Measurements from ENCODE around the gene WWOX. TPM values are rescaled to one million over a fixed set of nuclear protein-coding genes. Genes with fewer than 3 reads are reported as not detected.

WWOX gene
- total RNA-seq, 1 experiment from 2014 or later = 15.6 TPM

- Histone ChIP-seq H2BK15ac (ENCODE audit: low read depth, low read length) (no peak overlapping the region), H2AFZ (ENCODE audit: low read length) (no peak overlapping the region), H3K56ac (ENCODE audit: insufficient read length, low read depth, low read length) (no peak overlapping the region), H3K23me2 (ENCODE audit: insufficient read length, low read depth, low read length, poor library complexity, severe bottlenecking) (no peaks in the 10 kb centered on the region), H4K5ac (ENCODE audit: insufficient read length, low read depth, low read length) (no peak overlapping the region), H3K14ac (ENCODE audit: insufficient read depth, low read length) (no peak overlapping the region), H3K79me2 (ENCODE audit: insufficient read depth, low read length) (no peaks in the 10 kb centered on the region), H3K18ac (ENCODE audit: insufficient read length, low read depth, low read length) (no peak overlapping the region), H2BK12ac (ENCODE audit: insufficient read length, low read depth, low read length) (no peak overlapping the region), H4K20me1 (ENCODE audit: control insufficient read depth, insufficient read depth, insufficient read length) (no peaks in the 10 kb centered on the region), H3T11ph (ENCODE audit: low read length) (no peak overlapping the region), H3K79me1 (ENCODE audit: insufficient read depth, low read depth, low read length, poor library complexity, severe bottlenecking) (no peaks in the 10 kb centered on the region), H3K4ac (ENCODE audit: low read depth, low read length) (no peak overlapping the region), H3K4me1 (ENCODE audit: insufficient read depth, low read length) (no peaks in the 10 kb centered on the region), H3K4me2 (ENCODE audit: insufficient read depth, insufficient read length, low read length) (no peak overlapping the region), H3K9ac (ENCODE audit: extremely low read depth, insufficient read length, low read length) (no peak overlapping the region), H3K27me3 (ENCODE audit: insufficient read depth, low read length) (no peaks in the 10 kb centered on the region), H3K27ac (ENCODE audit: insufficient read length, low read depth, low read length) (no peak overlapping the region), H3K9me3 (ENCODE audit: control insufficient read depth, low read depth, low read length) (no peaks in the 10 kb centered on the region), H2BK120ac (ENCODE audit: low read depth, low read length, poor library complexity, severe bottlenecking) (no peak overlapping the region), H4K8ac (replicated peaks; ENCODE audit: insufficient read length, low read depth, low read length) (no peak overlapping the region), H2AK5ac (ENCODE audit: insufficient read length, low read length) (no peak overlapping the region), H2BK5ac (ENCODE audit: insufficient read length, low read length) (no peak overlapping the region), H2BK20ac (ENCODE audit: low read depth, low read length, poor library complexity, severe bottlenecking) (no peak overlapping the region), H4K91ac (ENCODE audit: insufficient read length, low read depth, low read length) (no peak overlapping the region), H3K23ac (ENCODE audit: insufficient read length, low read depth, low read length) (no peak overlapping the region)
- WGBS (ENCODE audit: extremely low coverage, insufficient read length, low lambda C conversion rate) = no CpG with 5 or more reads among the region's 9 CpGs
- Mint-ChIP-seq H3K36me3 (ENCODE audit: insufficient read depth in 1 of 3, low read depth in 3 of 3) (no peaks in the 10 kb centered on the region; a peak in 1 of 7 replicates), H3K27me3 (ENCODE audit: low read depth) (no peaks in the 10 kb centered on the region), H3K4me3 (no peak overlapping the region), H3K4me1 (peaks cover 5 to 7% of the 10 kb centered on the region in 2 experiments), H3K9me3 (no peaks in the 10 kb centered on the region), H3K27ac (0 out of 7 replicates have a peak overlapping the region, but pooled peaks of 1 of the 3 experiments have one; percentile 25)
- DNase-seq = no peak
- TF ChIP-seq CTCF (conservative IDR thresholded peaks at IDR 0.05) = no peak
Measured at GRCh38 chr16:79021991-79022630, 922.7 kb downstream of the WWOX start.
